ENCODE results near the gene DYNLT2B.

GRCh38 chr3:196320137-196320536 lies 2.1 kb upstream of the DYNLT2B start:
- TF ChIP-seq POLR2A (IDR thresholded peaks at IDR 0.05) (no peak), CTCF (IDR thresholded peaks at IDR 0.05) (no peak)

All from testis (tissue), 2 donors.